IPS DF 4.7 (cell line): Measurements from ENCODE around the gene TRPM2.
"Not testable (repeated sequence)": the region's sequence is repeated elsewhere in the genome, so short reads cannot be mapped to it uniquely, and the experiment has no call there.

Experiments used
- DNase-seq: peaks from one replicate; pipeline ENCODE4 v3.0.0-alpha.2; 2013; ENCODE audit warnings: low spot score; ENCODE audit errors: extremely low read depth

The TRPM2 gene

GRCh38 chr21:44459712-44460440 lies 106.5 kb downstream of the TRPM2 start:
- DNase-seq, result no peak

- no peak for DNase-seq
Observed at GRCh38 chr21:44460441-44460755, 107.0 kb downstream of the TRPM2 start.

- DNase-seq, result no peak
Observed at GRCh38 chr21:44461005-44461404, 107.6 kb downstream of the TRPM2 start.

GRCh38 chr21:44461464-44462001 lies 108.1 kb downstream of the TRPM2 start:
- no peak for DNase-seq

GRCh38 chr21:44462086-44462833 lies 108.8 kb downstream of the TRPM2 start:
- no peak for DNase-seq

GRCh38 chr21:44462834-44463200 lies 109.4 kb downstream of the TRPM2 start:
- no peak for DNase-seq

GRCh38 chr21:44463724-44464123 lies 110.3 kb downstream of the TRPM2 start:
- no peak for DNase-seq

- DNase-seq, result no peak
Observed at GRCh38 chr21:44464351-44464750, 110.9 kb downstream of the TRPM2 start.

GRCh38 chr21:44466351-44466954 lies 113.0 kb downstream of the TRPM2 start:
- no peak for DNase-seq

GRCh38 chr21:44466996-44467858 lies 113.8 kb downstream of the TRPM2 start:
- DNase-seq, result no peak

GRCh38 chr21:44467859-44468195 lies 114.4 kb downstream of the TRPM2 start:
- no peak for DNase-seq

- DNase-seq, result no peak
Observed at GRCh38 chr21:44471341-44471740, 117.9 kb downstream of the TRPM2 start.

- DNase-seq, result no peak
Observed at GRCh38 chr21:44471996-44472395, 118.6 kb downstream of the TRPM2 start.

GRCh38 chr21:44473915-44474555 lies 120.6 kb downstream of the TRPM2 start:
- no peak for DNase-seq

- no peak for DNase-seq
Observed at GRCh38 chr21:44475266-44475845, 121.9 kb downstream of the TRPM2 start.

- no peak for DNase-seq
Observed at GRCh38 chr21:44477131-44477530, 123.7 kb downstream of the TRPM2 start.

GRCh38 chr21:44477712-44478111 lies 124.3 kb downstream of the TRPM2 start:
- no peak for DNase-seq

- DNase-seq, result no peak
Observed at GRCh38 chr21:44478124-44478800, 124.8 kb downstream of the TRPM2 start.

GRCh38 chr21:44478801-44479167 lies 125.4 kb downstream of the TRPM2 start:
- no peak for DNase-seq

GRCh38 chr21:44479556-44480199 lies 126.3 kb downstream of the TRPM2 start:
- DNase-seq, result not testable (repeated sequence)
